ENCODE data around the gene DMBT1. TPM values are rescaled to one million over a fixed set of nuclear protein-coding genes. Genes with fewer than 3 reads are reported as not detected.

DMBT1 gene
- total RNA-seq, 1 donor from 2014 or later, result 43.1 TPM

DNA sequence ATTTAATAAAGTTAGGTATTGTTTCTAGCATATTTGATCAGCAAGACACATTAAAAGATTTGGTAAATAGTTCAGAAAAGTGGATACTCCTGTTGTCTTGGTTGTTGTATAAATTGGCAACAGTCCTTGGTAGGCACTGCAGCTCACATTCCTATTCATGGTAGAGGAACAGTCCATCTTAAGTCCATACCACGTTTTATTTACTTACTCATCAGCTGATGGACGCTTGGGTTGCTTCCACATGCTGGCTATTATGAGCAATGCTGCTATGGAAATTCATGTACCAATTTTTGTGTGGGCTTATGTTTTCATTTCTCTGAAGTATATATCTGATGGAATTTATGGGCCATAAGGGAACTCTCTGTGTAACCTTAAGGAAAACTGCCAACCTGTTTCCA is 95.8 kb downstream of the DMBT1 start:
- H3K27me3 ChIP-seq (ENCODE audit: low read depth), result no peaks in the 10 kb centered on the region
- no peaks in the 10 kb centered on the region for H3K9me3 ChIP-seq
- H3K4me1 ChIP-seq, result peaks cover 4% of the 10 kb centered on the region
- peak overlapping the region; percentile 50 for H3K27ac ChIP-seq
- no peak overlapping the region for H3K4me3 ChIP-seq
- ATAC-seq, result peak; percentile 54 to 64
- H3K36me3 ChIP-seq, result no peaks in the 10 kb centered on the region
- intact Hi-C loops (cut with DNase I), result no loop called here
- TF ChIP-seq, protein P1, sequence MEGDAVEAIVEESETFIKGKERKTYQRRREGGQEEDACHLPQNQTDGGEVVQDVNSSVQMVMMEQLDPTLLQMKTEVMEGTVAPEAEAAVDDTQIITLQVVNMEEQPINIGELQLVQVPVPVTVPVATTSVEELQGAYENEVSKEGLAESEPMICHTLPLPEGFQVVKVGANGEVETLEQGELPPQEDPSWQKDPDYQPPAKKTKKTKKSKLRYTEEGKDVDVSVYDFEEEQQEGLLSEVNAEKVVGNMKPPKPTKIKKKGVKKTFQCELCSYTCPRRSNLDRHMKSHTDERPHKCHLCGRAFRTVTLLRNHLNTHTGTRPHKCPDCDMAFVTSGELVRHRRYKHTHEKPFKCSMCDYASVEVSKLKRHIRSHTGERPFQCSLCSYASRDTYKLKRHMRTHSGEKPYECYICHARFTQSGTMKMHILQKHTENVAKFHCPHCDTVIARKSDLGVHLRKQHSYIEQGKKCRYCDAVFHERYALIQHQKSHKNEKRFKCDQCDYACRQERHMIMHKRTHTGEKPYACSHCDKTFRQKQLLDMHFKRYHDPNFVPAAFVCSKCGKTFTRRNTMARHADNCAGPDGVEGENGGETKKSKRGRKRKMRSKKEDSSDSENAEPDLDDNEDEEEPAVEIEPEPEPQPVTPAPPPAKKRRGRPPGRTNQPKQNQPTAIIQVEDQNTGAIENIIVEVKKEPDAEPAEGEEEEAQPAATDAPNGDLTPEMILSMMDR (IDR thresholded peaks at IDR 0.05), result no peak
- no peak for DNase-seq

GRCh38 chr10:122656741-122657140 is 96.2 kb downstream of the DMBT1 start:
- DNase-seq (no peak), ATAC-seq (no peak)
- Histone ChIP-seq H3K36me3 (no peaks in the 10 kb centered on the region), H3K4me1 (peaks cover 4% of the 10 kb centered on the region), H3K27ac (peak overlapping the region; percentile 50), H3K9me3 (no peaks in the 10 kb centered on the region), H3K27me3 (ENCODE audit: low read depth) (no peaks in the 10 kb centered on the region), H3K4me3 (no peak overlapping the region)
- TF ChIP-seq, protein P1 (IDR thresholded peaks at IDR 0.05), result no peak
- intact Hi-C loops (cut with DNase I), result no loop called here

GRCh38 chr10:122657255-122657654 is 96.7 kb downstream of the DMBT1 start:
- intact Hi-C loops (cut with DNase I), result no loop called here
- ATAC-seq (peak in 1 of 2 donors; percentile 32), DNase-seq (no peak)
- H3K36me3 ChIP-seq, result no peaks in the 10 kb centered on the region
- no peaks in the 10 kb centered on the region for H3K9me3 ChIP-seq
- H3K4me3 ChIP-seq, result no peak overlapping the region
- H3K27me3 ChIP-seq (ENCODE audit: low read depth), result no peaks in the 10 kb centered on the region
- TF ChIP-seq, protein P1 (IDR thresholded peaks at IDR 0.05), result no peak
- peak overlapping the region; percentile 50 for H3K27ac ChIP-seq
- H3K4me1 ChIP-seq, result peaks cover 4% of the 10 kb centered on the region

- intact Hi-C loops (cut with DNase I), result no loop called here
- Histone ChIP-seq H3K4me3 (no peak overlapping the region), H3K27me3 (ENCODE audit: low read depth) (no peaks in the 10 kb centered on the region), H3K4me1 (peaks cover 4% of the 10 kb centered on the region), H3K9me3 (no peaks in the 10 kb centered on the region), H3K27ac (peak overlapping the region; percentile 50), H3K36me3 (no peaks in the 10 kb centered on the region)
- ATAC-seq, result no peak
- DNase-seq, result no peak
- TF ChIP-seq, protein P1 (IDR thresholded peaks at IDR 0.05), result no peak
Observed at GRCh38 chr10:122657729-122658128, 97.2 kb downstream of the DMBT1 start.

- DNase-seq (no peak), ATAC-seq (no peak)
- intact Hi-C loops (cut with DNase I), result no loop called here
- Histone ChIP-seq H3K27ac (no peak overlapping the region), H3K4me1 (peaks cover 4% of the 10 kb centered on the region), H3K36me3 (no peaks in the 10 kb centered on the region), H3K27me3 (ENCODE audit: low read depth) (no peaks in the 10 kb centered on the region), H3K9me3 (no peaks in the 10 kb centered on the region), H3K4me3 (no peak overlapping the region)
- TF ChIP-seq, protein P1 (IDR thresholded peaks at IDR 0.05), result no peak
Observed at GRCh38 chr10:122658356-122659049, 97.9 kb downstream of the DMBT1 start.

Data from lower lobe of right lung (tissue), 2 donors.